Loucy (cell line): ENCODE measurements around the gene TBX18.

Source experiments
- H2AFZ ChIP-seq: fragments of 200-600 bp; sonication (generic); 2 replicates; pipeline ENCODE4 v1.6.0; 2016; ENCODE audit warnings: antibody characterized with exemption, mild to moderate bottlenecking, low read length, moderate library complexity
- H3F3A ChIP-seq: fragments of 200-600 bp; 2 replicates; pipeline ENCODE4 v1.6.0; 2016; ENCODE audit warnings: antibody characterized with exemption, low read depth, mild to moderate bottlenecking
- H3K27me3 ChIP-seq: fragments of 200-600 bp; sonication (generic); 2 replicates; pipeline ENCODE4 v1.6.1; 2014; ENCODE audit warnings: low read length, mild to moderate bottlenecking; ENCODE audit not compliant: insufficient read depth, poor library complexity, severe bottlenecking
- H3K36me3 ChIP-seq: fragments of 200-600 bp; sonication (generic); 2 replicates; pipeline ENCODE4 v1.6.1; 2016; ENCODE audit warnings: low read length; ENCODE audit not compliant: insufficient read depth
- H3K4me1 ChIP-seq: fragments of 200-600 bp; sonication (generic); 2 replicates; pipeline ENCODE4 v1.5.1; 2014; ENCODE audit warnings: low read length, mild to moderate bottlenecking; ENCODE audit not compliant: insufficient read depth, poor library complexity, severe bottlenecking
- H3K4me2 ChIP-seq: fragments of 200-600 bp; sonication (generic); 2 replicates; pipeline ENCODE4 v1.6.0; 2014; ENCODE audit warnings: antibody characterized with exemption, low read length, low read depth, mild to moderate bottlenecking; ENCODE audit not compliant: poor library complexity, severe bottlenecking
- H3K4me3 ChIP-seq: fragments of 200-600 bp; sonication (generic); 2 replicates; pipeline ENCODE4 v1.5.1; 2014; ENCODE audit warnings: low read length, mild to moderate bottlenecking, mixed read lengths; ENCODE audit not compliant: poor library complexity, severe bottlenecking
- H3K79me2 ChIP-seq: fragments of 200-600 bp; sonication (generic); 2 replicates; pipeline ENCODE4 v1.6.1; 2014; ENCODE audit warnings: low read length; ENCODE audit not compliant: insufficient read depth
- H3K9ac ChIP-seq: fragments of 200-600 bp; sonication (generic); 2 replicates; pipeline ENCODE4 v1.6.0; 2014; ENCODE audit warnings: mild to moderate bottlenecking, low read depth, low read length, moderate library complexity; ENCODE audit not compliant: poor library complexity, severe bottlenecking
- H3K9me2 ChIP-seq: fragments of 200-600 bp; sonication (generic); replicated peaks from 2 replicates; pipeline ENCODE4 v1.6.1; 2016; ENCODE audit warnings: low read depth, low read length, mixed read lengths
- H3K9me3 ChIP-seq: fragments of 200-600 bp; sonication (generic); 2 replicates; pipeline ENCODE4 v1.6.1; 2014; ENCODE audit warnings: mild to moderate bottlenecking, antibody characterized with exemption, low read length, low read depth; ENCODE audit not compliant: insufficient read depth
- H4K20me1 ChIP-seq: fragments of 200-600 bp; sonication (generic); 2 replicates; pipeline ENCODE4 v1.6.0; 2014; ENCODE audit warnings: antibody characterized with exemption, low read length, mild to moderate bottlenecking; ENCODE audit not compliant: insufficient read depth, poor library complexity, severe bottlenecking
- EZH2phosphoT487 ChIP-seq: fragments of 200-600 bp; IDR thresholded peaks from 2 replicates; pipeline ENCODE4 v1.6.1; 2018; ENCODE audit warnings: antibody characterized with exemption, mild to moderate bottlenecking, moderate library complexity, borderline replicate concordance
- TF ChIP-seq, protein P1 (sequence below): fragments of 200-600 bp; sonication (generic); conservative IDR thresholded peaks from 2 replicates; pipeline ENCODE4 v1.5.1; 2014; ENCODE audit warnings: mild to moderate bottlenecking, antibody characterized with exemption, low read length

The TBX18 gene

DNA sequence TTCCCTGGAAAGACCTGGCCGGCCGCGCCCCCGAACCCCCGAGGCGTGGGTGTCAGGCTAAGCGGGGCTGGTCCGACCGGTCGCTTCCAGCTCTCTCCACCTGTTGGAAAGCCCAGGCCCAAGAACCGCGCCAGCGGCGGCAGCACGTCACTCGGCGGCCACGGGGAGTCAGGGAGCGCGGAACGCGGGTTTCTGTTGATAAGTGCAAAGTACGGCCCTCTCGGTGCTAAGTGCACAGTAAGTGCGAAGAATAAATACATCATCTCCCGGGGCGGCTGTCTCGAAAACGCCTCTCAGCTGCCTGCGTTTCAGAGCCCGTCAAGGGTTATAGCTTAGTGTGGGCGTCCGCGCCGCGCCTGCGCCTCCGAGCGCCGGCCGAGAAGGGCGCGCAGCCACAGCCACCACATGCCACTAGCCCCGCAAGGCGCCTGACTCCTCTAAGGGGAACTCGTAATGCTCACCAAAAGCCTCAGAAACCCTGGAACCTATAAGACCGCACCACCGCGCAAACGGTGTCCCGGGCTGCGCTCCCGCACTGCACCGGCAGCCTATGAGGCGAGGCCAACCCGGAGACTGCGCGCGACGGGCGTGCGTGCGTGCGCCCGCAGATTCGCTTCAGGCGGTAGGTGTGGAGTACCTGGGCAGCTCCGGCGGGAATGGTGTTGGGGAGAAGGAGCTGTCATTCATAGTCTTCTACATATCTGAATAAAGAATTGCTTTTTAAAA lies 9.2 kb upstream of the TBX18 start:
- Histone ChIP-seq H4K20me1 (no peaks in the 10 kb centered on the region), H3K79me2 (no peaks in the 10 kb centered on the region), H3K36me3 (no peaks in the 10 kb centered on the region), H2AFZ (no peak overlapping the region), H3K9me3 (no peaks in the 10 kb centered on the region), H3K27me3 (no peaks in the 10 kb centered on the region), H3K9ac (no peak overlapping the region), H3F3A (no peaks in the 10 kb centered on the region), H3K4me2 (no peak overlapping the region), H3K4me3 (no peak overlapping the region), H3K9me2 (no peaks in the 10 kb centered on the region), H3K4me1 (peaks cover 9% of the 10 kb centered on the region)
- TF ChIP-seq, protein P1, sequence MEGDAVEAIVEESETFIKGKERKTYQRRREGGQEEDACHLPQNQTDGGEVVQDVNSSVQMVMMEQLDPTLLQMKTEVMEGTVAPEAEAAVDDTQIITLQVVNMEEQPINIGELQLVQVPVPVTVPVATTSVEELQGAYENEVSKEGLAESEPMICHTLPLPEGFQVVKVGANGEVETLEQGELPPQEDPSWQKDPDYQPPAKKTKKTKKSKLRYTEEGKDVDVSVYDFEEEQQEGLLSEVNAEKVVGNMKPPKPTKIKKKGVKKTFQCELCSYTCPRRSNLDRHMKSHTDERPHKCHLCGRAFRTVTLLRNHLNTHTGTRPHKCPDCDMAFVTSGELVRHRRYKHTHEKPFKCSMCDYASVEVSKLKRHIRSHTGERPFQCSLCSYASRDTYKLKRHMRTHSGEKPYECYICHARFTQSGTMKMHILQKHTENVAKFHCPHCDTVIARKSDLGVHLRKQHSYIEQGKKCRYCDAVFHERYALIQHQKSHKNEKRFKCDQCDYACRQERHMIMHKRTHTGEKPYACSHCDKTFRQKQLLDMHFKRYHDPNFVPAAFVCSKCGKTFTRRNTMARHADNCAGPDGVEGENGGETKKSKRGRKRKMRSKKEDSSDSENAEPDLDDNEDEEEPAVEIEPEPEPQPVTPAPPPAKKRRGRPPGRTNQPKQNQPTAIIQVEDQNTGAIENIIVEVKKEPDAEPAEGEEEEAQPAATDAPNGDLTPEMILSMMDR = no peak
- no peak for TF ChIP-seq EZH2phosphoT487

DNA sequence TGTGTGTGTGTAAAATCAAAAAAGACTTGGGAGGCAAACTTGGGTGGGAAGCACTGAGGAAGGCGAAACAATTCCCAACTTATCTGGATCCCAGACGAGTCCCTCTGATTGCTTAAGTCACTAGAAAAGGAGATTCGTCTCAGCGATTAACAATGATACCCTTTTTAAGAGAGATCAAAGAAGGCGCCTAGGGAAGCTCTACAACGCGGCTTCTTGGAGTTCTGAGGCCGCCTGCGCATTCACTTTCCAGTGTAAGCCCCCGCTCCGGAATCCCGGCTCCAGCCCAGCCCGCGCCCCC lies 8.7 kb upstream of the TBX18 start:
- H4K20me1 ChIP-seq = no peaks in the 10 kb centered on the region
- H2AFZ ChIP-seq = no peak overlapping the region
- no peaks in the 10 kb centered on the region for H3F3A ChIP-seq
- no peak overlapping the region for H3K4me3 ChIP-seq
- no peaks in the 10 kb centered on the region for H3K9me3 ChIP-seq
- H3K4me2 ChIP-seq = no peak overlapping the region
- no peaks in the 10 kb centered on the region for H3K9me2 ChIP-seq
- H3K36me3 ChIP-seq = no peaks in the 10 kb centered on the region
- no peaks in the 10 kb centered on the region for H3K27me3 ChIP-seq
- TF ChIP-seq, protein P1 = no peak
- no peak for TF ChIP-seq EZH2phosphoT487
- H3K4me1 ChIP-seq = peaks cover 9% of the 10 kb centered on the region
- H3K9ac ChIP-seq = no peak overlapping the region
- no peaks in the 10 kb centered on the region for H3K79me2 ChIP-seq

DNA sequence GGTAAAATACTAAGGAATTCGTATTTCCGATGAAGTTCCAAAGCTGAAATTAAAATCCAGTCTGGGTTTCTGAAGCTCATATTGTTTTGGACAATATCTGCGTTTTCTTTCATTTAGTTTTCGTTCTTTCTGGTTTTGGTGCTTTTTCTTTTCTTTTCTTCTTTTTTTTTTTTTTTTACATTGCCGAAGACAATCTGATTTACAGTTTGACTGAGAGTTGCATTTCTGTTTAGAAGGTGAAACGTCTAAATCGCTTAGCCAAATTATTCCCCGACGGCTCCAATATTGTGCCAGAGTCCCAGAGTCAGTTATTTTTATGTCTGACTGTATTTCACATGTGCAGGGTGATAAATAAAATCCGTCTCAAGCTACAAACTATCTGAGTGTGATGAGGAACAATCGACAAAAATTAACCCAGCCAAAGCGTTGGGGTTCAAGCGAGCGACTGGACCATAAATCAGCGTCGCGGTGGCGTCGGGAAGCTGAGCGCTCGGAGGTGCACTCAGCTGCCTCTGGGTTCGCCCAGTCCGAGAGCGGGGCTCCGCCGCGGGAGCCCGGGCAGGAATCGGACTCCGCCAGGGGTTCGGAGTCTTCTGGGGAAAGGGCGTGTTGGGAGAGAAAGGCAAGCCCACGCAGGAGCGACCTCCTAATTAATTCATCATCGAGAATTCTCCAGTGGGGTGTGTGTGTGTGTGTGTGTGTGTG lies 8.2 kb upstream of the TBX18 start:
- H3K4me1 ChIP-seq = peaks cover 8% of the 10 kb centered on the region
- no peak overlapping the region for H3K9ac ChIP-seq
- no peak overlapping the region for H3K4me2 ChIP-seq
- H3K4me3 ChIP-seq = no peak overlapping the region
- H3K36me3 ChIP-seq = no peaks in the 10 kb centered on the region
- no peak overlapping the region for H2AFZ ChIP-seq
- H3K9me3 ChIP-seq = no peaks in the 10 kb centered on the region
- no peaks in the 10 kb centered on the region for H4K20me1 ChIP-seq
- no peaks in the 10 kb centered on the region for H3K9me2 ChIP-seq
- H3K27me3 ChIP-seq = no peaks in the 10 kb centered on the region
- TF ChIP-seq, protein P1 = no peak
- TF ChIP-seq EZH2phosphoT487 = no peak
- H3F3A ChIP-seq = no peaks in the 10 kb centered on the region
- no peaks in the 10 kb centered on the region for H3K79me2 ChIP-seq
